Ovary (tissue), 3 donors: ENCODE results near the gene UQCC5.

Experiments
- EP300 ChIP-seq: sonication (generic); formaldehyde crosslinking; IDR thresholded peaks from one replicate; pipeline ENCODE4 v1.6.1; 2017; ENCODE audit warnings: antibody characterized with exemption
- POLR2A ChIP-seq: fragments of 450-650 bp; IDR thresholded peaks from one replicate; pipeline ENCODE4 v1.6.1; 2017; ENCODE audit warnings: antibody characterized with exemption, mild to moderate bottlenecking, moderate library complexity
- TF ChIP-seq, protein P1 (sequence below), 3 donors: fragments of 450-650 bp in 2 of 3; fragments of 200-600 bp in 1 of 3; IDR thresholded peaks; one replicate each; pipeline versions ENCODE4 v1.5.1 to v1.8.0; 2016 to 2022; ENCODE audit warnings: antibody characterized with exemption in 3 of 3, mild to moderate bottlenecking in 1 of 3
- donor health status: DM: no; HTN: no; CAD: no.

GRCh38 chr3:52489453-52489852 is 47.0 kb upstream of the UQCC5 start:
- TF ChIP-seq, protein P1, sequence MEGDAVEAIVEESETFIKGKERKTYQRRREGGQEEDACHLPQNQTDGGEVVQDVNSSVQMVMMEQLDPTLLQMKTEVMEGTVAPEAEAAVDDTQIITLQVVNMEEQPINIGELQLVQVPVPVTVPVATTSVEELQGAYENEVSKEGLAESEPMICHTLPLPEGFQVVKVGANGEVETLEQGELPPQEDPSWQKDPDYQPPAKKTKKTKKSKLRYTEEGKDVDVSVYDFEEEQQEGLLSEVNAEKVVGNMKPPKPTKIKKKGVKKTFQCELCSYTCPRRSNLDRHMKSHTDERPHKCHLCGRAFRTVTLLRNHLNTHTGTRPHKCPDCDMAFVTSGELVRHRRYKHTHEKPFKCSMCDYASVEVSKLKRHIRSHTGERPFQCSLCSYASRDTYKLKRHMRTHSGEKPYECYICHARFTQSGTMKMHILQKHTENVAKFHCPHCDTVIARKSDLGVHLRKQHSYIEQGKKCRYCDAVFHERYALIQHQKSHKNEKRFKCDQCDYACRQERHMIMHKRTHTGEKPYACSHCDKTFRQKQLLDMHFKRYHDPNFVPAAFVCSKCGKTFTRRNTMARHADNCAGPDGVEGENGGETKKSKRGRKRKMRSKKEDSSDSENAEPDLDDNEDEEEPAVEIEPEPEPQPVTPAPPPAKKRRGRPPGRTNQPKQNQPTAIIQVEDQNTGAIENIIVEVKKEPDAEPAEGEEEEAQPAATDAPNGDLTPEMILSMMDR (IDR thresholded peaks at IDR 0.05), result no peak
- TF ChIP-seq POLR2A (no peak), EP300 (no peak)
